HG03135 (cell line): Measurements from ENCODE around the gene FEM1A.
A peak's percentile ranks its signal among the peaks of the same experiment; 100 is the strongest.
"Not testable (repeated sequence)": the region's sequence is repeated elsewhere in the genome, so short reads cannot be mapped to it uniquely, and the experiment has no call there.

ENCODE experiments used
- ATAC-seq: cut with Tn5 transposase; IDR thresholded peaks from one replicate; pipeline ENCODE4 v1.9.1; 2021; ENCODE audit warnings: mild to moderate bottlenecking, moderate library complexity; ENCODE audit not compliant: unreplicated experiment

The FEM1A gene

DNA sequence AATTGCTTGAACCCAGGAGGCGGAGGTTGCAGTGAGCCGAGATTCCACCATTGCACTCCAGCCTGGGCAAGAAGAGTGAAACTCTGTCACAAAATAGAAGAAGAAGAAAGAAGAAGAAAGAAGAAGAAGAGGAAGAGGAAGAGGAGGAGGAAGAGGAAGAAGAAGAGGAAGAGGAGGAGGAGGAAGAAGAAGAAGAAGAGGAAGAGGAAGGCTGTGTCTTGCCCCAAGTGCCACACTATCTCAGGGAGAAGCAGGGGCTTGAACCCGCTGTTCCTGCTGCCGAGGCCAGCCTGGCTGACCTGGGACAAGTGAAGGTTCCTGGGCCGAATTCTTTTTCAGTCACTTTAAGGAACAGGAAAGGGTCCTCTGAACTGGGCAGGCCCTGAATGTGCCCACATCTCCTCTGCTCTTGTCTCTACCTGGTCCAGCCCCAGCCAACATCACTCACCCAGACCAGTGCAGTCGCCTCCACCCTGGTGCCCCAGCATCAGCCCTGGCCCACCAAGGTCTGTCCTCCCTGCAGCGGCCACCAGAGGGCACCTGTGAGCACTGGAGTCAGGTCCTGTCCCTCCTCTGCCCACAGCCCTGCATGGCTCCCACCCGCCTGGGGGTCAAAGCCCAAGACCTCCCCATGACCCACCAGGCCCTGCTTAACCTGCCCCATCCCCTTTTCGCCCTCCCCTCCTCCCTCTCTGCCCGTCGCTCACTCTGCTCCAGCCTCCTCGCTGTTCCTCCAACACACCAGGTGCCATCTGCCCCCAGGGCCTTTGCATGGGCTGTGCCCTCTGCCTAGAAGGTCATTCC is 20.0 kb downstream of the FEM1A start:
- no peak for ATAC-seq

DNA sequence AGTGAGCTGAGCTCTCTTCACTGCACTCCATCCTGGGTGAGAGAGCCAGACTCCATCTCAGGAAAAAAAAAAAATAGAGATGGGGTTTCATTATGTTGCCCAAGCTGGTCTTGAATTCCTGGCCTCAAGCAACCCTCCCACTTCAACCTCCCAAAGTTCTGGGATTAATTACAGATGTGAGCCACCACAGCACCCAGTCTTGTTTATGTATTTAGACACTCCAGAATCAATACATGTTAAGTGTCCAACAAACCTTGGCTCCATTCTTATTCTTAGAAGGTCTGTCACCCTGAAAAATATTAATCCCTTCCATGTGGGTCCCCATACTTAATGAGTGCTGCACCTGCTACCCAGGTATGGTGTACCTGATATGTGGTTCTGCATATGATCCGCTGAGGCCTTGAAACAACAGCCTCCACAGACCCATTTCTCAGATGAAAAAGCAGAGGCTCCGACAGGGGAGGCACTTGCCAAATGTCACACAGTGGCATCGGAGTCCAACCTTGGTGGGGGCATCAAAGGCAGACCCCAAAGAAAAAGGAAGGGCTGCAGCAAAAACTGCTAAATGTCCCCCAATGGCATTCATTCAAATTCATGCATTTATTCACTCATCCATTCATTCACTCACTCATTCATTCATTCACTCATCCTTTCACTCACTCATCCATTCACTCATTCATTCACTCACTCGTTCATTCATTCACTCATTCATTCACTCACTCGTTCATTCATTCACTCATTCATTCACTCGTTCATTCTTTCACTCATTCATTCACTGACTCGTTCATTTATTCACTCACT is 23.3 kb downstream of the FEM1A start:
- no peak for ATAC-seq

DNA sequence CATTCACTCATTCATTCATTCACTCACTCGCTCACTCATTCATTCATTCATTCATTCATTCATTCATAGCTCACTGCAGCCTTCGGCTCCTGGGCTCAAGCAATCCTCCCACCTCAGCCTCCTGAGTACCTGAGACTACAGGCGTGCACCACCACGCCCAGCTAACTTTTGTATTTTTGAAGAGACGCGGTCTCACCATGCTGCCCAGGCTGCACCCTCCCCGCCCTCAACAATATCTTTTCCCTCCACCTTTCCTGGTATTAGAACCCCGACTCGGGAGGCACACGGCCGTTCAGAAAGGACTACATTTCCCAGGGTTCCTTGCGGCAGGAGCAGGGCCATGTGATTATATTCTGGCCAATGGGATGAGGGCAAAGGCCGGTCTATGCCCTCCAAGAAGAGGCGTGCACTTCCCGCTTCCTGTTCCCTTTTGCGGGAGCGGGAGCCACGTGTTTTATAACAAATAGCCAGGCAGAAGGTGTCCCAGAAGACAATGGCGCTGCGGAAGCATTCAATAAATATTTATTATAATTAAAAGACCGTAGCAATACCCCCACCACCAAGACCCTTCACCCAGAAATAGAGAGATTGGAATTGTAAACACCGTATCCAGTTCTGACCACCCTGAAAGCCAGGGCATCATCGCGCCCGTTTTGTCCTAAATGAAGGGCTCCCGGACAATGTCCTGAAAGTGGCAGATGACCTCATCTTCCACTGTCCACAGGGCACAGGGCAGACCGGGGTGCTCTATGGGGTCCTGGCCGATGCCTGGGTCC is 24.1 kb downstream of the FEM1A start:
- no peak for ATAC-seq

DNA sequence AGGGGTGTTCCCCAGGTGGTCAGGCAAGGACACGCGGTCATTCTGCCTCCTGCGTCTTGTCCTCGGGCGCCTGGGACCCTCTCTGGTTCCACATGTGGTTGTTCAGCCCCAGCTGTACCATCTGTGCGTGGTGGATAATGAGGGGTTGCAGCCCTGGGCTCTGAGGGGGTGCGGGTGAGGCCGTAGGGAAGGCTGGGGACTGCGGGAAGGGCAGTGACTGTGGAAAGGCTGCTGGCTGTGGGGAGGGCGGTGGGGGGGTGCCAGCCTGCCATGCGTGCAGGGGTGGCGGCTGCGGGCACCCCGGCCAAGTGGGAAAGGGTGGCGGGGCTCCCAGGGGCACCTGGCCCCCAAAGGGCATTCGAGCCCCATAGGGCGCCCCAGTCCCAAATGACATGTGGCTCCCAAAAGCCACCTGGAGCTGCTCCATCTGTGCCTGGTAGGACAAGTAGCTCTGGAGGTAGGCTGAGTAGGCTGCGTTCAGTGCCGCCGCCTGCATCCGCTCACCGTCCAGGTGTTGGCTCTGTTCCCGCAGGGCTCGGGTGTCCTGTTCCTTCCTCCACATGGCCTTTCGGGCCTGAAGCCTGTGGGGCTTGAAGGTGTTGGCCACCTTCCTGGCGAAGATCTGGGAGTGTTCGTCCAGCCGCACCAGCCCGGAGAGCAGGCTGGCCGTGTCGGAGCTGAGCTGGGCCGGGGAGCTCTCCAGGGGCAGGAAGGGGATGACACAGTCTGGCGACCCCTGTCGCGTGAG is 24.8 kb downstream of the FEM1A start:
- ATAC-seq = no peak

GRCh38 chr19:4816950-4817278 is 25.4 kb downstream of the FEM1A start:
- no peak for ATAC-seq

- ATAC-seq = no peak
These were observed 26.1 kb downstream of the FEM1A start for GRCh38 chr19:4817467-4818277.

GRCh38 chr19:4821265-4821664 is 29.7 kb downstream of the FEM1A start:
- ATAC-seq = no peak

- ATAC-seq = not testable (repeated sequence)
These were observed 30.8 kb downstream of the FEM1A start for GRCh38 chr19:4822354-4822753.

- ATAC-seq = no peak
These were observed 32.0 kb downstream of the FEM1A start for GRCh38 chr19:4823577-4823976.

- no peak for ATAC-seq
These were observed 37.6 kb downstream of the FEM1A start for GRCh38 chr19:4829001-4829712.

- ATAC-seq = no peak
These were observed 38.8 kb downstream of the FEM1A start for GRCh38 chr19:4830332-4830731.

DNA sequence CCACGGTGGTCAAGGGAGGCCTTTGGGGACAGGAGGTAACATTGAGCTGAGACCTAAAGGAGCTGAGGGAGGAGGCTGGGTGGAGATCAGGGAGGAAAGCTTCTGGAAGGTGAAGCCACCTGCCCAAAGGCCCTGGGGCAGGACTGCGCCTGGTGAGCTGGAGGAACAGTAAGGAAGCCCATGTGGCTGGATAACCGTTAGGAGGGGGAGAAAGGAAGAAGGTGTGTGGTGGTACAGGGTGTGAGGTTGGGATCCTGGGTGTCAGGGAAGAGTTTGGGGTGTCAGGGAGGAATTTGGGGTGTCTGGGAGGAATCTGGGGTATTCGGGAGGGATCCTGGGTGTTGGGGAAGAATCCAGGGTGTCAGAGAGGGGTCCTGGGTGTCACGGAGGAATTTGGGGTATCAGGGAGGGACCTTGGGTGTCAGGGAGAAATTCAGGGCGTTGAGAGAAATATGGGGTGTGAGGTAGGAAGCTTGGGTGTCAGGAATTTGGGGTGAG is 39.3 kb downstream of the FEM1A start:
- no peak for ATAC-seq

DNA sequence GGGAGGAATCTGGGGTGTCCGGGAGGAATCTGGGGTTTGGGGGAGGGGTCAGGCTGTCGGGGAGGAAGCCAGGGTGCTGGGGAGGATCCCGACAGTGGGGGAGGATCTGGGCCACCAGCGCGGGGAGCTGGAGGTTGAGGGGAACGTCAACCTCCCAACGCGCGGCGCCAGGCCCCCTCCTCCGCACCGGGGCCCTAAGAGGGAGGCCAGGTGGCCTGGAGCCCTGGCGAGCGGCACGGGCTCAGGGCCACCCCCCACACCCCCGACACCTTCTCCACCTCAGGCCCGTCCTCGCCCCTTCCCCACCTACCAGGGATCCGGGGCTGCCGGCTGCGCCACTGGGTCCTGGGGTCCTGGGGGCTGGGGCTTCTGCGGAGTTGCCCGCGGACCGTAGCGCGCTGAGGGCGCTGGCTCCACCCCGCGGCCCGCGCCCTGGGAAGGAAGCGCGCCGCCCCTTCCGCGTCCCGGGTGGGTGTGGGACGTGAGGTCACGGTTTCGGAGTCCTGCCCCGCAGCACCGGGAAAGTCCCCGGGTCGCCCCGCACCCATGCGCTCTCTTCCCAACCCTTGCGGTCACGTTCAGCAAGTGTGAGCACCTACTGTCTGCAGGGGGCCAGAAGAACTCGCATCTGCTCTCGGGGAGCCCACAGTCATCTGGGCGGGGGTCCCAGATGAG is 39.9 kb downstream of the FEM1A start, which contains the start of gene TICAM1:
Gene TICAM1 (minus strand): TSS at position 409 of the 675 bp plus-strand sequence. CDS start 13,335 bp downstream, outside the sequence.
- peak; percentile 51 for ATAC-seq

GRCh38 chr19:4831979-4832340 is 40.4 kb downstream of the FEM1A start:
- not testable (repeated sequence) for ATAC-seq

GRCh38 chr19:4832776-4833175 is 41.2 kb downstream of the FEM1A start:
- no peak for ATAC-seq

GRCh38 chr19:4839192-4839591 is 47.7 kb downstream of the FEM1A start:
- ATAC-seq = no peak

DNA sequence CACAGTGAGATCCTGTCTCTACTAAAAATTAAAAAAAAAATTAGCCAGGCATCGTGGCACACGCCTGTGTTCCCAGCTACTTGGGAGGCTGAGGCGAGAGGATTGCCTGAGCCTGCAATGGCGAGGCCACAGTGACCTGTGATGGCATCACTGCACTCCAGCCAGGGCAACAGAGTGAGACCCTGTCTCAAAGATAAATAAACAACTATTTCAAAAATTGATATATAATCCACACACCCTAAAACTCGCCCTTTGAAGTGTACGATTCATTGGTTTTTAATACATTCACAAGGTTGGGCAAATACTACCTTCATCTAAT is 52.1 kb downstream of the FEM1A start:
- ATAC-seq = no peak

DNA sequence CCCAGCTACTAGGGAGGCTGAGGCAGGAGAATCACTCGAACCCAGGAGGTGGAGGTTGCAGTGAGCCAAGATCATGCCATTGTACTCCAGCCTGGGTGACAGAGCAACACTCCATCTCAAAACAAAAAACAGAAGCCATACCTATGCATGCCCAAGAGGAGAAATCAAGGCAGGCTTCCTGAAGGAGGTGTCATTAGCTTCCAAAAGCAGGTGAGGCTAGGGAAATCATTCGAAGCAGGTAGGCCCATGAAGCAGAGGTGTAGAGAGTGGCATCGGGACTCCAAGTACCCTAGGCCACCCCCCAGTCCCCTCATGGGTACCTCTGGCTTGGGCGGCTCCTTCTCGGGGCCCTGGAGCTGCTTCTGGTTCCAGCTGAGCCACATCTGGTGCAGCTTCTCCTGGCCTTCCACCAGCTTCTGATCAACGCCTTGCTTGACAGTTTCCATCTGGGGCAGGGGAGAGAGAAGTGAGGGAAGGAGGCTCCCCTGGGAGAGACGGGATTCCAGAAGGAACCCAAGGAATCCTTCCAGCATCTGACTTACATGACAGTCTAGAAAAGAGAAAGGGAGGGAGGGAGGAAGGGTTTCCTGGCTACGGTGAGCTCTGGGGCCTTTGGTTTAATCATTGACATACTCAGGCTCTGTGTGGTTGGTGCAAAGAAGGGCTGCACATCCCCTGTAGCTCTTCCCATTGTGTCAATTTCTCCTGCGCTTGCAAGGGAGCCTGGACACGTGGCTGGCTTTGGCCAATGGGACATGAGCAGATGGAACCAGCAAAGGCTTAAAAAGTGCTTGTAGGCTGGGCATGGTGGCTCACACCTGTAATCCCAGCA is 53.0 kb downstream of the FEM1A start:
- no peak for ATAC-seq
